ENCODE data around the gene GNAS.

DNA sequence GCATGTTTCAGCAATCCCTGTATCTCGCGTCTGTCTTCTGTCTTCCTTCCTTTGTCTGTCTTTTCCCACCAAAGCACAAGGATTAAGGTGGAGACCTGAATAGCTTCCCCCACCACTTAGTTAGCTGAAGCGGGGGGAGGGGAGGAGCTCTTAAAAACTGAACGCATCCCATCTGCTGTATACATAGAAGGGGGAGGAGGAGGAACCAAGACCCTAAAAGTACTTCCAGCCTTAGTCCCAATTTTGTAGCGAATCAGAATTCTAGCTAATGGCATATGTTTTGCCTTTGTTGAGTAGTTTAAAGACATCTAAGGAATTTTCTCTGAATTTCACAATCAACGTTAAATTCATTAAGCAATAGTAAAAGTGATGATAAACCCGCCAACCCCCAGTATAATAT lies 47.9 kb downstream of the GNAS start:
- TF ChIP-seq GATA2 (IDR thresholded peaks at IDR 0.05; ENCODE audit: low read depth, low read length) = no peak
- no peak for TF ChIP-seq GATA3 (IDR thresholded peaks at IDR 0.05; ENCODE audit: low read depth, low read length)
